ENCODE results near the gene ZNF502. TPM values are rescaled to one million over a fixed set of nuclear protein-coding genes. Genes with fewer than 3 reads are reported as not detected.

The ZNF502 gene
- total RNA-seq, 1 donor from 2014 or later, result 3.9 TPM

DNA sequence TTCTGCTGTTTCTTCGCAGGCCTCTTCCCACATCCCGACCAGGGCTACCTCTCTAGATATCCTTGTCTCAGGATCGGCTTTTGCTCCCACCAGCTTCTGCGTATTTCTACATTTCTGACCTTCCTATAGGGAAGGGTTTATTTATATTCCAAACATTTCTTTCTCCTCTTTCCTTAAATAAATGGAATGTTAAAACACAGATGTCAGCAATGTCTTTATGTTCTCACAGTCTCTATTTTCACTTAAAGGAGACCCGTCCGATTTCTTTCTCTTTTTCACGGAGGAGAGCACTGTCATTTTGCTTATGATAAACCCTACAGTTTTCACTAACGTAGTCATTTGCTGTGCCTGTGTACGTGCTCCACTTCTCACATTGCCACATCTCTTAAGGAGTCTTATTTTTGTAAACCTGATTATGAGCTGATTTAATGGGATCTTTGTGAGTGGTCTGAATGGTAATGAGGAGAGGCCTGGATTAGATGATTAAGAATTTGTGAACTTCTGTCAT, 49.8 kb downstream of the ZNF502 start:
- intact Hi-C loops (cut with DNase I), result loop anchor here (5.0 kb wide), 2 partner anchors 100 to 425 kb away; partner anchors contain the start of genes TCAIM and TMEM42
- no peak for DNase-seq (ENCODE audit: low spot score)

DNA sequence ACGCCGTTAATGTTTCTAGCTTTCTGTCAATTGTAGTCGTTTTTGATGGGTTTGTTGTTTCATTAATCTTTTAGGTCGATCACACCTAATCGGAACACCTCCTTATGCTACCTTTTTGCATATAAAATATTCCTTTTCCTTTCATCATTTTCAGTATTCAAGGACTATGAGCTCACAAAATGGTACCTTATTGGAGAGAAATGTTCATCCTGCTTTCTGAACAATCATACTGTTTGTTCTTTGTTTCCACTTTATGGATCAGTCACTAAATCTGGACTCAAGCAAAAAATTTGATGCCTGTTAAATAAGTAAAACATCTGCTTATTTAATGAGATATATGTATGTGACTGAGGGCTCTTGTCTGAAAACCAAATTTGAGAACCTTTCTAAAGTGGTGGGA, 50.2 kb downstream of the ZNF502 start:
- intact Hi-C loops (cut with DNase I), result loop anchor here (5.0 kb wide), 2 partner anchors 100 to 425 kb away; partner anchors contain the start of genes TCAIM and TMEM42
- DNase-seq (ENCODE audit: low spot score), result no peak

DNA sequence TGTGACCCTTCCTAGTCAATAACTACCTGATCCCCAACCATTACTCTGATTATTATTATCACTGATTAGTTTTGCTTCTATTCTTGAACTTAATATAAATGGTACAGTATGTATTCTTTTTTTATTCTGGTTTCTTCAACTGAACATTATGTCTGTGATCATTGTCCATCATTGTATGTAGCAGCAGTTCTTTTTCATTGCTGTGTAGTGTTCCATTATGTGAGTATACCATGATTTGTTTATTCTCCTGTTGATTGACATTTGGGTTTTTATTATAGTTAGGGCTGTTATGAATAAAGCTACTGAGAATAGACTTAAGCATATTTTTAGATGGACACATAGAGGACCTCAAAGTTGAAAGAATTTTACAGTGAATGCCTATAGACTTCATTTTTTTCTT, 51.8 kb downstream of the ZNF502 start:
- DNase-seq (ENCODE audit: low spot score), result no peak
- intact Hi-C loops (cut with DNase I), result loop anchor here (5.0 kb wide), 2 partner anchors 98 to 427 kb away; partner anchors contain the start of genes TCAIM and TMEM42

DNA sequence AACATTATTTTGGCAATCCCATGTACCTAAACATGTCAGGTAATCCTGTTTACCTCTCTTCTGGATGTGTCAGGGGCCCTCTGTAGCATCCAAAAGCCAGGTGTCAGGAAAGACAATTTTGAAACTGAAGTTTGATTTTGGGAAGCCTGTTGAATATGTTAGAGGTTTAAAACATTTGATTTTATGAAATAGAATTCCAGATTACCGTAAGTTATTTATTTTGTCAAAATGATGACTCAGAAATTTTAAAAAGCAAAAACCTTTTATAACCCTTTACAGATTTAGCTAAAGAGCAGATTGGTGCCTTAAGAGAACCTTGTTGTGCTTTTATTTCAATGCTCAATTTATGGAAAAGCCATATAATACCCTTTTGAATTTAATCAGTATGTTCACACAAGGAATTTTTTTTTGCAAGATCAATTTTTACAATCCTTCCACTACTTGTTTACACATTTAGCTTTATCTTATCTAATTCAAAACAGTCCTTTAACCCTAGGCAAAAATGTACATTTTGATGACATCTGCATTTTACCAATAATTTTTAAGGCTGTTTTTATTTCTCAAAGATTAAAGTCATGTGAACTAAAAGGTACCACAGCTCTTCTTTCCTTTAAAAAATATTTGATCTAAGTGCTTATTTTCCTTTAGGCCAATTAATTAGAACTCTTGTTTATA, 59.1 kb downstream of the ZNF502 start:
- intact Hi-C loops (cut with DNase I), result no loop called here
- no peak for DNase-seq (ENCODE audit: low spot score)

DNA sequence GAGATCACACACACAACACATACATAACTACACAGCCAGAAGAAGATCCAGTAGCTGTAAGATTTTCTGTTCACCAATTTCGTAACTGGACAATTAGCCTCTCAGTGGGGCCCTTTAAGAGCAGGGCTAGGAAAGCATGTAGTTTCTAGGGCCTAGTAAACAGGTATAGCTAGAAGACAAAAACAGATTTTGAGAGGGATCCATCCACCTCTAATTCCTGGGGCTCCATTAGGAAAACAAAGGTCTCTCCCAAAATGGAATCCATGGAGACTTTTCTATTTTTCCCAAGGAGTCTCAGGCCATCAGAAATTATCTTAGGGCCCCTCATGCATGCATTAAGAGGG, 59.6 kb downstream of the ZNF502 start:
- DNase-seq (ENCODE audit: low spot score), result no peak
- intact Hi-C loops (cut with DNase I), result no loop called here

Other genes starting within 250 kb of the ZNF502 start
- gene ZNF445, start 235.0 kb upstream of the ZNF502 start, total RNA-seq, result 16.7 TPM
- 2.3 TPM for gene ZKSCAN7, start 157.5 kb upstream of the ZNF502 start, total RNA-seq
- gene ZNF660, start 127.7 kb upstream of the ZNF502 start, total RNA-seq, result 1.8 TPM
- gene ZNF197, start 87.6 kb upstream of the ZNF502 start, total RNA-seq, result 13.6 TPM
- 6.6 TPM for gene ZNF35, start 63.9 kb upstream of the ZNF502 start, total RNA-seq
- gene ZNF501, start 17.0 kb downstream of the ZNF502 start, total RNA-seq, result 4.4 TPM
- gene KIAA1143, start 49.0 kb downstream of the ZNF502 start, total RNA-seq, result 24.0 TPM
- 0.30 TPM for gene KIF15, start 49.1 kb downstream of the ZNF502 start, total RNA-seq
- 10.5 TPM for gene TMEM42, start 149.3 kb downstream of the ZNF502 start, total RNA-seq
- not detected for gene TGM4, start 161.9 kb downstream of the ZNF502 start, total RNA-seq